Endothelial cell of hepatic sinusoid (primary cell): ENCODE data around the gene SAP25.
"Not testable (repeated sequence)": the region's sequence is repeated elsewhere in the genome, so short reads cannot be mapped to it uniquely, and the experiment has no call there.

ENCODE experiments used
- in situ Hi-C: cut with HindIII; loops from 2 replicates; pipeline ENCODE4 v1.10.0; 2017; ENCODE audit warnings: low sequenced_read_pairs

SAP25 gene

GRCh38 chr7:100563100-100563564, 10.6 kb downstream of the SAP25 start:
- in situ Hi-C loops = no loop called here

GRCh38 chr7:100562195-100563099, 11.3 kb downstream of the SAP25 start:
- in situ Hi-C loops = no loop called here

GRCh38 chr7:100561491-100562194, 12.1 kb downstream of the SAP25 start:
- in situ Hi-C loops = no loop called here

GRCh38 chr7:100559127-100559526, 14.6 kb downstream of the SAP25 start:
- in situ Hi-C loops = no loop called here

- in situ Hi-C loops = no loop called here
Observed at GRCh38 chr7:100556541-100556940, 17.2 kb downstream of the SAP25 start.

- in situ Hi-C loops = no loop called here
Observed at GRCh38 chr7:100555701-100556100, 18.0 kb downstream of the SAP25 start.

- in situ Hi-C loops = no loop called here
Observed at GRCh38 chr7:100553032-100553431, 20.7 kb downstream of the SAP25 start.

- in situ Hi-C loops = no loop called here
Observed at GRCh38 chr7:100552532-100552931, 21.2 kb downstream of the SAP25 start.

- in situ Hi-C loops = loop anchor here (5.0 kb wide), 1 partner anchor 49 kb away; no protein-coding TSS in a partner anchor
Observed at GRCh38 chr7:100548446-100548845, 25.3 kb downstream of the SAP25 start.

GRCh38 chr7:100547872-100548271, 25.8 kb downstream of the SAP25 start:
- in situ Hi-C loops = loop anchor here (5.0 kb wide), 1 partner anchor 49 kb away; no protein-coding TSS in a partner anchor

GRCh38 chr7:100546926-100547800, 26.5 kb downstream of the SAP25 start:
- in situ Hi-C loops = loop anchor here (5.0 kb wide), 1 partner anchor 50 kb away; no protein-coding TSS in a partner anchor

GRCh38 chr7:100546129-100546925, 27.4 kb downstream of the SAP25 start:
- in situ Hi-C loops = loop anchor here (5.0 kb wide), 1 partner anchor 51 kb away; no protein-coding TSS in a partner anchor

- in situ Hi-C loops = loop anchor here (5.0 kb wide), 1 partner anchor 52 kb away; no protein-coding TSS in a partner anchor
Observed at GRCh38 chr7:100545360-100546128, 28.2 kb downstream of the SAP25 start.

- in situ Hi-C loops = loop anchor here (5.0 kb wide), 1 partner anchor 52 kb away; no protein-coding TSS in a partner anchor
Observed at GRCh38 chr7:100544967-100545359, 28.7 kb downstream of the SAP25 start.

- in situ Hi-C loops = no loop called here
Observed at GRCh38 chr7:100544386-100544785, 29.3 kb downstream of the SAP25 start.

- in situ Hi-C loops = no loop called here
Observed at GRCh38 chr7:100543586-100543985, 30.1 kb downstream of the SAP25 start.

- in situ Hi-C loops = not testable (repeated sequence)
Observed at GRCh38 chr7:100541309-100541708, 32.4 kb downstream of the SAP25 start.

- in situ Hi-C loops = no loop called here
Observed at GRCh38 chr7:100540073-100540723, 33.5 kb downstream of the SAP25 start.
